Measurements from ENCODE around the gene PHLDA3.
"Not testable (repeated sequence)": the region's sequence is repeated elsewhere in the genome, so short reads cannot be mapped to it uniquely, and the experiment has no call there.

The PHLDA3 gene

GRCh38 chr1:201498621-201499020 lies 29.6 kb upstream of the PHLDA3 start:
- Mint-ChIP-seq H3K36me3 (ENCODE audit: low read depth) (peaks cover 21% of the 10 kb centered on the region), H3K4me1 (peaks cover under 1% of the 10 kb centered on the region), H3K27ac (no peak overlapping the region), H3K9me3 (no peaks in the 10 kb centered on the region), H3K4me3 (no peak overlapping the region), H3K27me3 (no peaks in the 10 kb centered on the region)
- ATAC-seq, result no peak
- no peak for DNase-seq

DNA sequence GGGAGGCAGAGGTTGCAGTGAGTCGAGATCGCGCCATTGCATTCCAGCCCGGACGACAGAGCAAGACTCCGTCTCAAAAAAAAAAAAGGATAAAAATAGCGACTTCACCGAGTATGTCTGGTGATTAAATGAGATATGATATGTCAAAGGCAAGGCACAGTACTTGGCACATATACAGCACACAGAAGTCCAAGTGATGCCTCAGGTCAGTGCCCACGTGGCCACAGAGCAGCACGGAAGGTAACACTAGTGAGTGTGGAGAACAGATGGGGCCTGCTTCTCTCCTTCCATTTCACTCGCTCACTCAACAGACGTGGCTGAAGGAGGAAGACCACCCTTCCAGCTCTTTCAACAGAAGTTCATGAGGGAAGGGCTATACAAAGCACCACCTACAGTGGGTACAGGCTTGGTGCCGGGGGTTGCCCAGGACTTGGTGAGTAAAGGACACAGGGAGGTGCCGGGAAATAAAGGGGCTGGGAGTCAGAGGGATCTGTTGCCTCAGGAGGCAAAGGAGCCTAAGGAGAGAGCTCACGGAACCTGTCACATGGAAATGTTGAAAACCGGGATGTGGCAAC lies 29.0 kb upstream of the PHLDA3 start:
- peaks cover 27% of the 10 kb centered on the region for H3K36me3 Mint-ChIP-seq (ENCODE audit: low read depth)
- ATAC-seq (no peak), DNase-seq (no peak)
- H3K27me3 Mint-ChIP-seq, result no peaks in the 10 kb centered on the region
- H3K27ac Mint-ChIP-seq, result no peak overlapping the region
- no peak overlapping the region for H3K4me3 Mint-ChIP-seq
- no peaks in the 10 kb centered on the region for H3K9me3 Mint-ChIP-seq
- no peaks in the 10 kb centered on the region for H3K4me1 Mint-ChIP-seq

DNA sequence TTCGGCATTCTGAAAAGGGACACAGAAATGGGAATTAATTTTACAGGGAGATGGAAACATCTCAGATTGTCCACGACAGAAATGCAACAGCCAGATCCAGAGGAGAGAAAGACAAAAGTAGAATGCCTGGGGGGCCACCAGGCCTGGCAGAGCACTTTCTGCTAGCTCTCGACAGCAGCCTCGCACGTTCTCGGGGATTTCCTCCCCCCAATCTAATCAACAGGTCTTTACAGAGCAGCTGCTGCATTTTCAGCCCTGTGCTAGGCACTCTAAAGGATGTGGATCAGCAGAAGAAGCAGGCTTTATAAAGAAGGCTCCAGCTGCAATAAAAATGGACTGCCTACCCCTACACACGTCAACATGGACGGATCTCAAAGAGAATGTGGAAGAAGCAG lies 27.3 kb upstream of the PHLDA3 start:
- no peaks in the 10 kb centered on the region for H3K27me3 Mint-ChIP-seq
- H3K27ac Mint-ChIP-seq, result no peak overlapping the region
- ATAC-seq (no peak), DNase-seq (no peak)
- no peaks in the 10 kb centered on the region for H3K9me3 Mint-ChIP-seq
- H3K4me3 Mint-ChIP-seq, result no peak overlapping the region
- no peaks in the 10 kb centered on the region for H3K4me1 Mint-ChIP-seq
- peaks cover 27% of the 10 kb centered on the region for H3K36me3 Mint-ChIP-seq (ENCODE audit: low read depth)

GRCh38 chr1:201495551-201496295 lies 26.7 kb upstream of the PHLDA3 start:
- no peak overlapping the region for H3K27ac Mint-ChIP-seq
- H3K9me3 Mint-ChIP-seq, result no peaks in the 10 kb centered on the region
- H3K27me3 Mint-ChIP-seq, result no peaks in the 10 kb centered on the region
- DNase-seq, result no peak
- H3K4me1 Mint-ChIP-seq, result no peaks in the 10 kb centered on the region
- H3K36me3 Mint-ChIP-seq (ENCODE audit: low read depth), result peaks cover 27% of the 10 kb centered on the region
- ATAC-seq, result no peak
- H3K4me3 Mint-ChIP-seq, result no peak overlapping the region

GRCh38 chr1:201493757-201494617 lies 25.0 kb upstream of the PHLDA3 start:
- H3K4me1 Mint-ChIP-seq, result no peaks in the 10 kb centered on the region
- H3K36me3 Mint-ChIP-seq (ENCODE audit: low read depth), result peaks cover 32% of the 10 kb centered on the region
- H3K27me3 Mint-ChIP-seq, result no peaks in the 10 kb centered on the region
- H3K9me3 Mint-ChIP-seq, result no peaks in the 10 kb centered on the region
- no peak overlapping the region for H3K27ac Mint-ChIP-seq
- no peak overlapping the region for H3K4me3 Mint-ChIP-seq
- DNase-seq (no peak), ATAC-seq (no peak)

- H3K27me3 Mint-ChIP-seq, H3K4me3 Mint-ChIP-seq, ATAC-seq, DNase-seq, H3K9me3 Mint-ChIP-seq, H3K27ac Mint-ChIP-seq, H3K4me1 Mint-ChIP-seq: not testable (repeated sequence)
- H3K36me3 Mint-ChIP-seq (ENCODE audit: low read depth), result peaks cover 32% of the 10 kb centered on the region
These were observed 24.2 kb upstream of the PHLDA3 start for GRCh38 chr1:201493026-201493656.

DNA sequence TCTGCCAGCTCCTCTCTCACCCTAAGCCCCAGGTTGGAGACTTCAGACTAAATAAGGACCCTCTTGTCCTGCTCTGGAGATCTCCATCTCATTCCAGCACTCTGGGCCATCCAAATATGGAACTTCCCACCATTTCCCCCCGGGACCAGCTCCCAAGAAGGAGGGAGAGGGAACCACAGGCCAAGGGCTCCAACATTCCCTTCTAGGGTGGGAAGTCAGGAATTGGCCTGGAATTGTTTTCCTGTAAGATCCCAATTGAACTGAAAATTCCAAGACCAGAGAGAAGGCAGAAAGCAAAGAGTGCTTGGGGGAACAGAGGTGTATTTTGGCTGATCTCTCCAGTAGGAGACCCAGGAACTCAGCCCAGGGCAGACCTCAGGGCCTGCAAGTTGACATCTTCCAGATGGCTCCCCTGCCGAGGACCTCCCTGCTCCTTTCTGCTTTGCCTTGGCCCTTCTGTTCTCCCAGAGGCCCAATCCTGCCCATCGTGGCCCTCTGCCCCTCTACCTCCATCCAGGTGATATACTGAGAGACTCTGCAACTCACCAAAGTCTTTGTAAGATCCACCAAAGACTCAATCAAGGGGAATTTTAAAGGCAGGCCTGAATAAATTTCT lies 23.0 kb upstream of the PHLDA3 start:
- no peaks in the 10 kb centered on the region for H3K9me3 Mint-ChIP-seq
- no peak overlapping the region for H3K27ac Mint-ChIP-seq
- no peaks in the 10 kb centered on the region for H3K4me1 Mint-ChIP-seq
- ATAC-seq (no peak), DNase-seq (no peak)
- no peak overlapping the region for H3K4me3 Mint-ChIP-seq
- peaks cover 32% of the 10 kb centered on the region for H3K36me3 Mint-ChIP-seq (ENCODE audit: low read depth)
- no peaks in the 10 kb centered on the region for H3K27me3 Mint-ChIP-seq

DNA sequence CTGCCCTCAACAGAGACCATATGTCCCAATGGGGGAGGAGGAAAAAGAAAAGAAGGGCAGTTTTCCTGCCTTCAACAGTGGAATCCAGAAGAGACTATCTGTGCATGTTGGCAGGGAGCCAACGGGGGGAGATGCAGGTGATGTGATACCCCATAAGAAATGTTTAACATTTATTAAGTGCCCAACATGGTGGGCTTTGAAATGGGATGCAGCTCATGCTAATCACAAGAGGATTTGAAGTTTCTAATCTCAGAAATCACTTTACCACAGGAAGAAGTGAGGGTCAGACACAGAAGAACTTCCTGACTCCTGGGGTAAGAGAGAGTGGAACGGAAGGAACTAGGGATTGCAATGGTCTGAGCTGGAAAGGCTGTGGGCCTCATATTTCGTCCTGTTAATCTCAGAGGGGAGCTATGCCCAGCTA lies 21.7 kb upstream of the PHLDA3 start:
- H3K9me3 Mint-ChIP-seq, result no peaks in the 10 kb centered on the region
- ATAC-seq, result no peak

DNA sequence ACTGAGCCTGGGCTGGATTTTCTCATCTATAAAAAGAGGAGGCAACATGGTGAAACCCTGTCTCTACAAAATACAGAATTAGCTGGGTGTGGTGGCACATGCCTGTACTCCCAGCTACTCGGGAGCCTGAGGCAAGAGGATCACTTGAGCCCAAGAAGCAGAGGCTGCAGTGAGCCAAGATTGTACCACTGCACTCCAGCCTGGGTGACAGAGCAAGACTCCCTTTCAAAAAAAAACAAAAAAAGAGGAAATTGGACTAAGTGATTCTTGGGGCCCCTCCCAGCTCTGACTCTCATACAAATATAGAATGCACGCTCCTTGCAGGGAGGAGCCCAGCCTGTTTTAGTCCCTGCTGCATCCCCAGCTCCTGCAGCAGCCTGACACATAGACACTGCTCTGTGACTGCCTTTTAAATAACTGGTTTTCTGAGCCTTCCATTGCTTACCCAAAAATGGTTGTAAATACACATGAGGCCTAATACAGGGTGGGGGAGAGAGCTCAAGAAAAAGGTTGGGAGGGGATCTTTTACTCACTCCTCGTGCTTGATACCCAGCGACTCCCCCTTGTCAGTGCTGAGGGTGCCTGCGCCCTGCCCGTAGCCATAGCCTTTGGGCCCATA lies 20.8 kb upstream of the PHLDA3 start:
- Mint-ChIP-seq H3K27ac (no peak overlapping the region), H3K4me1 (no peaks in the 10 kb centered on the region), H3K36me3 (ENCODE audit: low read depth) (peaks cover 21% of the 10 kb centered on the region), H3K9me3 (no peaks in the 10 kb centered on the region), H3K27me3 (no peaks in the 10 kb centered on the region), H3K4me3 (no peak overlapping the region)
- no peak for ATAC-seq
- DNase-seq, result no peak

More for the DNA sequence above, 21.7 kb upstream of the PHLDA3 start:
- H3K4me3 Mint-ChIP-seq, result no peak overlapping the region
- H3K4me1 Mint-ChIP-seq, result no peaks in the 10 kb centered on the region
- H3K36me3 Mint-ChIP-seq (ENCODE audit: low read depth), result peaks cover 28% of the 10 kb centered on the region
- H3K27ac Mint-ChIP-seq, result no peak overlapping the region
- H3K27me3 Mint-ChIP-seq, result no peaks in the 10 kb centered on the region
- no peak for DNase-seq

- Mint-ChIP-seq H3K27ac (no peak overlapping the region), H3K4me1 (no peaks in the 10 kb centered on the region), H3K27me3 (no peaks in the 10 kb centered on the region), H3K9me3 (no peaks in the 10 kb centered on the region), H3K36me3 (ENCODE audit: low read depth) (peaks cover 15% of the 10 kb centered on the region), H3K4me3 (no peak overlapping the region)
- DNase-seq, result no peak
- ATAC-seq, result no peak
These were observed 20.0 kb upstream of the PHLDA3 start for GRCh38 chr1:201488830-201489589.

DNA sequence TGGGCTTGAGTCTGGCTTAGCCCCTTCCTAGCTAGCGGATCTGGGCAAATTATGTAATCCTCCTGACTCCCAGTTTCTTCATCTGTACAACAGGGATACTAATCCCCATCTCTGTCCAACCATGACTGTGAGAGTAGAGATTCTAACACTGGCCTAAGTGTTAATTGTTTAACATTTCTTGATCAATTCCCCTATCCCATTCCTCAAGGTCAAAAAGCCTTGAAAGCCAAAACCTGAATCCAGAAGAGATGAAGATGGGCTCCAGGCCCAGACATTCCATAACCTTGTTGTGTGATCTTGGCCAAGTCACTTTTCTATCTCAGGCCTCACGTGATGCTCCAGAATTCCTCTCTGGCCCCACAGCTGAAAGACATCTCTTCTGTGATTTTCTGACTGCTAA lies 18.8 kb upstream of the PHLDA3 start:
- ATAC-seq, result no peak
- no peak for DNase-seq
- no peak overlapping the region for H3K27ac Mint-ChIP-seq
- H3K36me3 Mint-ChIP-seq (ENCODE audit: low read depth), result peaks cover 5% of the 10 kb centered on the region
- no peaks in the 10 kb centered on the region for H3K27me3 Mint-ChIP-seq
- H3K9me3 Mint-ChIP-seq, result no peaks in the 10 kb centered on the region
- no peak overlapping the region for H3K4me3 Mint-ChIP-seq
- H3K4me1 Mint-ChIP-seq, result no peaks in the 10 kb centered on the region

GRCh38 chr1:201486187-201486586 lies 17.2 kb upstream of the PHLDA3 start:
- Mint-ChIP-seq H3K36me3 (ENCODE audit: low read depth) (peaks cover 5% of the 10 kb centered on the region), H3K4me3 (no peak overlapping the region), H3K27ac (no peak overlapping the region), H3K9me3 (no peaks in the 10 kb centered on the region), H3K4me1 (peaks cover 10% of the 10 kb centered on the region), H3K27me3 (peaks cover 8% of the 10 kb centered on the region)
- DNase-seq, result no peak
- no peak for ATAC-seq

DNA sequence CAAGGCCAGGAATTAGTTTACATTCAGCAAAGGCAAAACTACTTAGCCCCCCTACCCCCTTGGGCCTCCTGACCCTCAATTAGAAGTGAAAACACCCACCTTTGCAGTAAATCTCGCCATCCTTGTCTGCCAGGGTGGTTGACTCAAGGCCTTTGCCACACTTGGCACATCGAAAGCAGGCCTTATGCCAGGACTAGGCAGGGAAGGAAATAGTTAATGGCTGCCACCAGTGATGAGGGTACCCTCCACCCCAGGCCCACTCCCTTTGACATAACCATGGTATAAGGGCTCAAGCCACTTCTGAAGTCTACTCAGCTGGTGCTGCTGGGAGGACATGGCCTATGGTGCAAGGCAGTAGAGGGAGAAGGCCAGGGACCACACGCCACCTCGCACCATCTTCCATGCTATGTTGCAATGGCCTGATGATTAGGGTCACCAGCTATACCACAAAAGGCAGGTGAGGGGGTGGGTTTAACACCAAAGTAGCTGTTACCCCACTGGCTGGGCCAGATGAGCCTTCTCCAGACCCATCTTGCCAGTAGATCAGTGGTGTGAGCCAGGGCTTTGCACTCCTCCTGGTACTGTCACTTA lies 16.3 kb upstream of the PHLDA3 start:
- peaks cover 3% of the 10 kb centered on the region for H3K36me3 Mint-ChIP-seq (ENCODE audit: low read depth)
- H3K27me3 Mint-ChIP-seq, result peaks cover 13% of the 10 kb centered on the region
- DNase-seq (no peak), ATAC-seq (no peak)
- no peak overlapping the region for H3K27ac Mint-ChIP-seq
- no peak overlapping the region for H3K4me3 Mint-ChIP-seq
- peaks cover 15% of the 10 kb centered on the region for H3K4me1 Mint-ChIP-seq
- no peaks in the 10 kb centered on the region for H3K9me3 Mint-ChIP-seq
